GM19193 (cell line): ENCODE results near the gene TLE2.

Experiments used
- POLR2A ChIP-seq: IDR thresholded peaks from 4 replicates; pipeline ENCODE4 v1.6.1; 2011; ENCODE audit not compliant: insufficient read depth, insufficient read length; ENCODE audit errors: extremely low read depth

The TLE2 gene

DNA sequence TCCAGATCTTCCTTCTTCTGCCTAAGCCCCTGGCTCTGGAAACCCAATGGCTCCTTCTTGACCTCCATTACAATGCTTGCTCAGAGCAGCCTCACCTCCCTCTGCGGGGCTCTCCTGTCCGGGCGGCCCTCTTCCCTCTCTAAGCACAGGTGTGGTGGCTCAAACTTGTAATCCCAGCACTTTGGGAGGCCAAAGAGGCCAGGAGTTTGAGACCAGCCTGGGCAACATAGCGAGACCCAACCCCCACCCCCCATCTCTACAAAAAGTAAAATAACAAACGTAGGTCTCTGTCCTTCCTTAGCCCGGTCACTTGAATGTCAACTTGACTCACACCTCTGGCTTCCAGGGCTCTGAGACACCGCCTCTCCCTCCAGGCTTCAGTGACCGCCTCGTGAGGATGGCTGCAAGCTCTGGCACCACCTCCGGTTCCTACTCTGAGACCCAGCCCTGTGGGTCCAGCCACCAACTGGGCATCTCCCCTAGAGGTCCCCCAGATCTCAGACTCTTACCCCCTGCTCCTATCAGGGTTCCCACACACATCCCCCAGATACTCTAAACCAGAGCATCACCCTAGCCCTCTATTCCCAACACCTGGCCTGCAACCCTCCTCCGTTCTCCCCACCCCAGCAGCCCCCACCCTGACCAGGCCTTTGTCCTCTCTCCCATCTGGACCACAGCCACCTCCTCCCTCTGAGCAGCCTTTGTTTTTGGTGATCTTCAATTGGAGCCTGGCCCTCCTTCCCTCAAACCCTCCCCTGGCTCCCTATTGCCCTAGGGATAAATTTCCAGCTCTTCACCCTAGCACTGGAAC is 4.7 kb upstream of the TLE2 start:
- no peak for TF ChIP-seq POLR2A

- no peak for TF ChIP-seq POLR2A
Observed at GRCh38 chr19:3031607-3031867, 2.5 kb upstream of the TLE2 start.

DNA sequence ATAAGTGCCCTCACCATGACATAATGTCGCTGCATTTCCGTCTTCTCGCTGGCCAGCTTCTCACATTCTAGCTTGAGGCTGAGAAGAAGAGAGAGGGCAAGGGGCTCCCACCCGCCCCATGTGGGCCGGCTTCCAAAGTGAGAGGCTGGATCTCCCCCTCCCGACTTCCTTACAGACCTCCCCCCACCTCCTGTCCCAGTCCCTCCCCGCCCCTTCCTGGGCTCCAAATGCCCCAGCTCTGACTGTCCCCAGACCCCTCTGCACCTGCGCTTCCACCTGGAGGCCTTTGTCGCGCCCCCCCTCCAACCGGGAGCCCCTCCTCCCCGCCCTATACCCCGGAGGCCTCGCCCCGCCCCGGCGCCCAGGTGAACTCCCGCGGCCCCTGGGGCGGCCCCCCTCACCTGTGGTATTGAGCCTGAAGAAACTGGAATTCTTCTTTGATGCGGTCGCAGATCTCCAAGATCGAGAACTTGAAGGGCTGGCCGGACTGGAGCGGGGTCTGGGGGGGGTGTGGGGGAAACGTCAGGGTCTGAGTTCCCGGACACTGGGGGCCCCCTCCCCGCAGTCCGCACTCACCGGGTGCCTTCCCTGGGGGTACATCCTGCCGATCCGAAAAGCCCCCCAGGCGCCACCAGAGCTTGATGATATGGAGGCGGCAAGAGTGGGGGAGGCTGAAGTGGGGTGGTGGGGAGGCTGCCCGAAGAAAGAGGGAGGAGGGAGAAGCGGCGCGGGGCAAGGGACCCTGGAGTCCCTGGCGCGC is 595 bp downstream of the TLE2 start:
- no peak for TF ChIP-seq POLR2A

DNA sequence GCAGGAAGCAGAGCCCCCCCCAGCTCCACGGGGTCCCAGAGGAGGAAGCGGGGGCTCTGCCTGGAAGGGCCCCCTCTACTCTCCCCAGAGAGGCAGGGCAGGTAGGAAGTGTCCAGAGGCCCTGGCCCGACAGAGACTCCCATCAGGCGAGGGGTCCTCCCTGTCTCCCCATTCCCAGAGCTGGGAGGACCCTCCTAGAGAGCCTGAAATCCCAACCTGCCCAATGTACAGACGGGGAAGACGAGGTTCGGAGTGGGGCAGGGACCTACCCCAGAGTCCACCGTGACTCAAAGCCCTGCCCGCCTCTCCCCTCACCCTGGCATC is 1.1 kb downstream of the TLE2 start:
- TF ChIP-seq POLR2A = no peak

DNA sequence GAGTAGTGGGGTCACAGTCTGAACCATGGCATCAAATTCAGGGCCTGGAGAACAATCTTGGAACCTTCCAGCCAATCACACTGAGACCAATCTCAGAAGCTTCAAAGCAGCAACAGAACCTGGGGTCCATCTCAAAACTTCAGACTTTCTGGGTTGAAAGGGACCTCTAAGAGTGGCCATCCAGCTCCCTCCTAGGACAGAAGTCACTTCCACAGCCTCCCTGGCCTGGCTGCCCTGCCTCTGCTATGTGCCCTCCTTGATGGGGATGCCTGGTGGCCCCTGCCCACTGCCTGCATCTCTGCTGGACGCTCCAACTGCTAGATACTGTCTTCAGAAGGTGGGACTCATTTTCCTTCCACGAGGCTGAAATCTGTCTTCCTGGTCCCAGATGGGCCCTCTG is 1.8 kb downstream of the TLE2 start:
- TF ChIP-seq POLR2A = no peak

GRCh38 chr19:3026768-3027167 is 2.3 kb downstream of the TLE2 start:
- no peak for TF ChIP-seq POLR2A

- TF ChIP-seq POLR2A = no peak
Observed at GRCh38 chr19:3025549-3025886, 3.6 kb downstream of the TLE2 start.

DNA sequence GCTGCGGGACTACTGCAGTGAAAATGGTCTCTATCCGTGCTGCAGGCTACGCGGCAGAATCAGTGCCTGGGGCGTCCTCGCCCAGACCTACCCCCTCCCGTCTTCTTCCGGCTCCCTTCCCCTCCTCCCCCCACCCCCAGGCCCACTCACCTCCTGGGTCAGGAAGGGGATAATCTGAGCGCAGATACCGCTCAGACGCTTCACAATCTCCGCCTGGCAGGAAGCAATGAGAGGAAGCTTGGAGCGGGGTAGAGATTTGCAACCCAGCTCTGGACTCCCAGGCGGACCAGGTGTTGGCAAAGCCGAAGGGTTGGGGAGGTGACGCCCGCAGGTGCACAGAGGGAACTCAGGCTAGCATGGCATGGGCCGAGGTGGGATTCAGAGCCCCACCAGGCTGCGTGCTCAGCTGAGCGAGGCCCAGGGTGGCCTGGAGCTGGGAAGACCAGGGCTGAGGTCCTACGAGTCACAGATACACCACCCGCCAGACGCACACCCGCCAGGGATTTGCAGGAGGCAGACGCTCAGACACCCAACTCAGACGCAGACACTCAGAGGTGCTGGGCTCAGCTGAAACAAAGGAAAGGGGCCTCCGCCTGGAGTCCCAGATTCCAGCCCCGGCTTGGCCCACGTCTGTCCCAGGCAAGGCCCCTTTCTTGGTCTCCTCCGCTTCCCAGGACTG is 4.1 kb downstream of the TLE2 start:
- no peak for TF ChIP-seq POLR2A

DNA sequence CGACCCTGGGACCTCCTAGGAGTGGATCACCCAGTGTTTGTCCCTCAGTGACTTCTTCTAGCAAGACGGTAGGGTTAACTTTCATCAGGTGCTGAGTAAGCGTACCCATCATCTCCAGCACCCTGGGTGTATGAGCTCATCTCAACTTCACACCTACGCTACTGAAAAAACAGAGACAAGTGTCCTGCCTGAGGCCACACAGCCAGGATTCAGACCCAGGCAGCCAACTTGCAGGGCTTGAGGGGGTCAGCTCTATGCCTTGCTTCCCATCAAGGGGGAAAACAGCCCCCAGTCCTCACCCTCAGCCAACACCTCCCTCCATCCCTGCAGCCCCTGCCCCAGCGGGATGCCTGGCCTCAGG is 4.6 kb downstream of the TLE2 start:
- no peak for TF ChIP-seq POLR2A

- no peak for TF ChIP-seq POLR2A
Observed at GRCh38 chr19:3020321-3020960, 8.6 kb downstream of the TLE2 start.

DNA sequence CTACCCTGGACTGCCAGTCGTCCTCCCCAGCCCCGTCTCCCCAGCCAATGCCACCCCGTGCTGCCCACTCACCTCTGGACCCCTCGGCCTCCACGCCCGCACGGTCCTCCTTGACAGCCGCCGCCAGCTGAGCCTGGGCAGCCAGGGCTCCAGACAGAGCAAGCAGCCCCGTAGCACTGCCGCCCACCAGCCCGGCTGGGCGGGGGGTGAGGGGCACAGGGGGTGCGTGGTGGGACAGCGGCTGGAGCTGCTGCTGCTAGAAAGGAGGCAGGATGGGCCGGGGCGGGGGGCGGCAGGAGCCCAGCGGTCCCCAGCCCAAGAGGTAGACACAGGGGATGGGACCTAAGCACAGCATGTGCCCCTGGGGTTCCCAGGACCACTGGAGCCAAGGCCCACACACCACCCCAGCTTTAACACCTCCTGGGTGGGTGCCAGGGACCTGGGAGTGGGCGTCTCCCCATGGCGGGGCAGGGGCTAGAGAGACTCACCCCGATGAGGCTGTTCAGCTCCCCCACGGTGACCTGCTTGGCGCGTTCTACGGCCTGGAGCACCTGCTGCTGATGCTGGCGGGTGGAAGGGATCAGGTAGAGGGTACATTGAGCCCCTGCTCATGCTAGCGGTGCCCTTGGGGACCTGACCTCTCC is 9.7 kb downstream of the TLE2 start:
- no peak for TF ChIP-seq POLR2A

DNA sequence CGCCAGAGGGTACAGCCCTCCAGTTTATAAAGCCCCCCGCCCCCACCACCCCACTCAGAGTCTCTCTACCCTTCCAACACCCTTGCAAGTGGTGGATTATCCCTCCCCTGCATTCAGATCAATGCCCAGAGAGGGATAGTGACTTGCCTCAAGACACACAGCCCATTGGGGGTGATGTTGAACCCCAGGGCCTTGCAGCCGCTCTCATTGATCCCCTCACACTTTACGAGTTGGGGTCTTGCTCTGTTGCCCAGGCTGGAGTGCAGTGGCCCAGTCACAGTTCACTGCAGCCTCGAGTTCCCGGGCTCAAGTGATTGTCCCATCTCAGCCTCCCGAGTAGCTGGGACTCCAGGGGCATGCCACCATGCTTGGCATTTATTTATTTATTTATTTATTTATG is 11.2 kb downstream of the TLE2 start:
- TF ChIP-seq POLR2A = no peak

DNA sequence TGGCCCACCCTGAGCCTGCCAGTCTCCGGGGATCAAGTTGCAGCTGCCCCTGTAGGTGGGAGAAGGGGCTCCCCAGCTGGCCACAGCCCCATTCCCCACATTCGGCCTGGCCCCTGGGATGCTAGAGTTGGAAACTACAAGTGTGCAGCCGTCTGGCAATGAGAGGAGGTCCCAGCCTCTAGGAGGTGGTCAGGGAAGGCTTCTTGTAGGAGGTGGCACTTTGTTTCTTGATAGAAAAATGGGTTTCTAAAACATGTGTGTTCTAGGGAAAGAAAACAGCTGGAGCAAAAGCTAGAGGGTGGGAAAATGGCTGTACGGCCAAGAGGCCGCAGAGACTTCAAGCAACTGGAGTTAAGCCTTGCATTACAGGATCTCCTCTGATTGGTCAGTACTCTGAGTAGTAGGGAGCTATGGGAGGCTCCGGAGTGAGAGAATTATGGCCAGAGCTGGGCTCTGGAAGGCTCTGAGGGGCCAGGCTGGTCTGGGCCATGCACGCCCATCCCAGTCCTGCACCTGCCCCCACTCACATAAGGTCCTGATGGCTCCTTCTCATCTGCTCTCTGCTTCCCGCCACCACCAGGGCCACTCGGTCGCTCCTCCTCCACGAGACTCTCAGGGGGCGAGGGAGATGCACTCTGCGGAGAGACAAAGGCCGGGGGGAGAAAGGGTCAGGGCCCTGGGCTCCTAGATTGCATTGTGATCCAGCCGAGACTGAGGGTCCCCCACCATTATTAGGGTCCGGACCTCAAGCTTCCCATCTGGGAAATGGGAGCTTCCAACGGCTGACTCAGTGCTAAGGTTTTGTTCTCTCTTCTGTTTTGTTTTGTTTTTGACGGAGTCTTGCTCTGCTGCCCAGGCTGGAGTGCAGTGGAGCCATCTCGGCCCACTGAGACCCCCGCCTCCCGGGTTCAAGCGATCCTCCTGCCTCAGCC is 13.7 kb downstream of the TLE2 start:
- TF ChIP-seq POLR2A = no peak

GRCh38 chr19:3014135-3014534 is 14.9 kb downstream of the TLE2 start:
- TF ChIP-seq POLR2A = no peak
